Endothelial cell of umbilical vein (primary cell): ENCODE results near the gene UBE2H. TPM values are rescaled to one million over a fixed set of nuclear protein-coding genes. Genes with fewer than 3 reads are reported as not detected.

Experiments
- BruUV-seq: library from RNA; stranded (reverse); fragments of 400-500 nt; replicated peaks from 2 replicates; lab custom pipeline; 2021; lab: Mats Ljungman, UMichigan
- CTCF ChIA-PET: fragments of 300-600, 350-600 bp; sonication (Branson Sonifier 250); formaldehyde crosslinking; loops from one replicate; lab custom pipeline; 2021; ENCODE audit warnings: antibody characterized with exemption, inconsistent platforms; lab: Charles Lee
- POLR2A ChIA-PET: fragments of 300-600, 350-600 bp; sonication (Branson Sonifier 250); formaldehyde crosslinking; loops from one replicate; lab custom pipeline; 2021; ENCODE audit warnings: antibody characterized with exemption, inconsistent platforms; lab: Charles Lee
- DNase-seq: peaks from one replicate; pipeline ENCODE4 v3.0.0-alpha.2; 2011; ENCODE audit warnings: low read depth, low spot score
- FAIRE-seq: peaks from 2 replicates; lab custom pipeline; 2011; peaks lifted over from hg19 to GRCh38; lab: Jason Lieb, UNC
- H2AFZ ChIP-seq: 2 replicates; pipeline ENCODE4 v1.6.0; 2012; ENCODE audit warnings: low read depth, low read length, control low read depth, inconsistent platforms
- H3K27ac ChIP-seq: 2 replicates; pipeline ENCODE4 v1.5.1; 2011; ENCODE audit warnings: low read depth, mild to moderate bottlenecking, control low read depth, low read length, moderate library complexity; ENCODE audit not compliant: insufficient read depth
- H3K27me3 ChIP-seq, 2 experiments: 2 replicates each; pipeline versions ENCODE4 v1.6.0 to v1.6.1; 2011; ENCODE audit warnings: low read length in 2 of 2, mixed read lengths in 1 of 2; ENCODE audit not compliant: control insufficient read depth in 2 of 2, insufficient read depth in 2 of 2
- H3K36me3 ChIP-seq, 2 experiments: 2 replicates in 1 of 2; 3 replicates in 1 of 2; pipeline ENCODE4 v1.5.1; 2011; ENCODE audit warnings: low read length in 2 of 2, mild to moderate bottlenecking in 1 of 2, moderate library complexity in 1 of 2; ENCODE audit not compliant: control insufficient read depth in 2 of 2, insufficient read depth in 2 of 2; ENCODE audit errors: extremely low read depth in 1 of 2
- H3K4me1 ChIP-seq: 3 replicates; pipeline ENCODE4 v1.5.1; 2011; ENCODE audit warnings: mild to moderate bottlenecking, low read length; ENCODE audit not compliant: control insufficient read depth, insufficient read depth; ENCODE audit errors: extremely low read depth
- H3K4me2 ChIP-seq: 2 replicates; pipeline ENCODE4 v1.6.1; 2011; ENCODE audit warnings: low read length, control low read depth, mixed read lengths; ENCODE audit not compliant: insufficient read depth
- H3K4me3 ChIP-seq, 3 experiments: fragments of 200-600 bp in 1 of 3; sonication (generic), shearing (Covaris generic) in 1 of 3; replicated peaks in 1 of 3; 2 replicates each; pipeline ENCODE4 v1.5.1; 2011 to 2016; ENCODE audit warnings: control low read depth in 3 of 3, low read length in 3 of 3, mild to moderate bottlenecking in 2 of 3, inconsistent platforms in 1 of 3, low read depth in 1 of 3, moderate library complexity in 1 of 3; ENCODE audit not compliant: insufficient read depth in 1 of 3
- H3K79me2 ChIP-seq: 2 replicates; pipeline ENCODE4 v1.6.0; 2012; ENCODE audit warnings: low read length, inconsistent platforms; ENCODE audit not compliant: control insufficient read depth, insufficient read depth
- H3K9ac ChIP-seq: replicated peaks from 2 replicates; pipeline ENCODE3; 2011; ENCODE audit warnings: low read length, control low read depth; ENCODE audit not compliant: insufficient read depth; ENCODE audit errors: extremely low read depth
- H3K9me1 ChIP-seq: replicated peaks from 3 replicates; pipeline ENCODE4 v1.6.0; 2011; ENCODE audit warnings: mild to moderate bottlenecking, low read length; ENCODE audit not compliant: control insufficient read depth, insufficient read depth; ENCODE audit errors: extremely low read depth
- H3K9me3 ChIP-seq: replicated peaks from 2 replicates; pipeline ENCODE4 v1.5.1; 2012; ENCODE audit warnings: low read length, inconsistent platforms; ENCODE audit not compliant: control insufficient read depth, insufficient read depth
- H4K20me1 ChIP-seq: replicated peaks from 2 replicates; pipeline ENCODE3; 2011; ENCODE audit warnings: mild to moderate bottlenecking, low read length; ENCODE audit not compliant: control insufficient read depth, insufficient read depth; ENCODE audit errors: extremely low read depth
- FOS ChIP-seq: IDR thresholded peaks from 2 replicates; pipeline ENCODE4 v1.6.1; 2011; ENCODE audit warnings: mild to moderate bottlenecking, low read length, moderate library complexity, borderline replicate concordance; ENCODE audit not compliant: insufficient read depth
- GATA2 ChIP-seq: IDR thresholded peaks from 2 replicates; pipeline ENCODE4 v1.7.0; 2011; ENCODE audit warnings: low read depth, mild to moderate bottlenecking, moderate library complexity, mixed read lengths, low read length; ENCODE audit not compliant: insufficient read length, insufficient read depth
- MYC ChIP-seq: IDR thresholded peaks from one replicate; pipeline ENCODE4 v1.6.1; 2011; ENCODE audit warnings: mild to moderate bottlenecking, low read depth, low read length
- POLR2AphosphoS5 ChIP-seq: IDR thresholded peaks from 2 replicates; pipeline ENCODE4 v1.6.1; 2012; ENCODE audit warnings: low read depth, mild to moderate bottlenecking, control low read depth, low read length, moderate library complexity; ENCODE audit not compliant: insufficient read depth
- dilution Hi-C: fragments of 300-500 bp; cut with MboI; formaldehyde crosslinking; loops from one replicate; pipeline ENCODE4 v1.15.0; 2019; ENCODE audit warnings: low sequenced_read_pairs; ENCODE audit not compliant: extremely low pct_ligation_motif_present
- intact Hi-C: fragments of 100-400 bp; cut with micrococcal nuclease; formaldehyde crosslinking; loops from one replicate; pipeline ENCODE4 v1.10.0; 2022
- polyA plus RNA-seq, 4 experiments: library from polyadenylated mRNA; depleted of rRNA in 3 of 4; stranded (reverse) in 3 of 4; unstranded in 1 of 4; fragments of >200 nt; gene quantifications; 2 replicates each; pipeline versions ENCODE4 v1.2.1 to v1.2.3, GENCODE V29; 2011 to 2012; ENCODE audit warnings: missing spikeins in 1 of 4
- total RNA-seq: library from RNA; stranded (reverse); gene quantifications from 2 replicates; pipeline ENCODE4 v1.2.3, GENCODE V29; 2021
- TF ChIP-seq, protein P1 (sequence below): IDR thresholded peaks from 2 replicates; pipeline ENCODE4 v1.6.1; 2011; ENCODE audit not compliant: insufficient read depth, insufficient read length
- TF ChIP-seq, protein P2 (sequence below), 2 donors: IDR thresholded peaks; 1 replicate in 1 of 2; 2 replicates in 1 of 2; pipeline ENCODE4 v1.5.1; 2011; ENCODE audit warnings: low read length in 2 of 2, mild to moderate bottlenecking in 2 of 2, moderate library complexity in 2 of 2, control low read depth in 1 of 2, inconsistent platforms in 1 of 2, low read depth in 1 of 2; ENCODE audit not compliant: insufficient read depth in 1 of 2; ENCODE audit errors: extremely low read depth in 1 of 2

Gene UBE2H
- total and polyA plus RNA-seq, 2 donors (not counting 3 experiments of a cell fraction or from before 2014, with no cell fraction given), result 51.7 to 90.1 TPM

GRCh38 chr7:129832701-129833227 is 120.0 kb downstream of the UBE2H start:
- no peaks in the 10 kb centered on the region for H3K79me2 ChIP-seq
- H3K36me3 ChIP-seq, result peaks cover 3 to 29% of the 10 kb centered on the region in 2 experiments
- ChIA-PET CTCF (no interaction called here), POLR2A (no interaction called here)
- H3K27me3 ChIP-seq, result no peaks in the 10 kb centered on the region
- TF ChIP-seq POLR2AphosphoS5 (no peak), FOS (no peak), GATA2 (no peak), MYC (no peak)
- TF ChIP-seq, protein P1, sequence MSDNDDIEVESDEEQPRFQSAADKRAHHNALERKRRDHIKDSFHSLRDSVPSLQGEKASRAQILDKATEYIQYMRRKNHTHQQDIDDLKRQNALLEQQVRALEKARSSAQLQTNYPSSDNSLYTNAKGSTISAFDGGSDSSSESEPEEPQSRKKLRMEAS, result no peak
- TF ChIP-seq, protein P2, sequence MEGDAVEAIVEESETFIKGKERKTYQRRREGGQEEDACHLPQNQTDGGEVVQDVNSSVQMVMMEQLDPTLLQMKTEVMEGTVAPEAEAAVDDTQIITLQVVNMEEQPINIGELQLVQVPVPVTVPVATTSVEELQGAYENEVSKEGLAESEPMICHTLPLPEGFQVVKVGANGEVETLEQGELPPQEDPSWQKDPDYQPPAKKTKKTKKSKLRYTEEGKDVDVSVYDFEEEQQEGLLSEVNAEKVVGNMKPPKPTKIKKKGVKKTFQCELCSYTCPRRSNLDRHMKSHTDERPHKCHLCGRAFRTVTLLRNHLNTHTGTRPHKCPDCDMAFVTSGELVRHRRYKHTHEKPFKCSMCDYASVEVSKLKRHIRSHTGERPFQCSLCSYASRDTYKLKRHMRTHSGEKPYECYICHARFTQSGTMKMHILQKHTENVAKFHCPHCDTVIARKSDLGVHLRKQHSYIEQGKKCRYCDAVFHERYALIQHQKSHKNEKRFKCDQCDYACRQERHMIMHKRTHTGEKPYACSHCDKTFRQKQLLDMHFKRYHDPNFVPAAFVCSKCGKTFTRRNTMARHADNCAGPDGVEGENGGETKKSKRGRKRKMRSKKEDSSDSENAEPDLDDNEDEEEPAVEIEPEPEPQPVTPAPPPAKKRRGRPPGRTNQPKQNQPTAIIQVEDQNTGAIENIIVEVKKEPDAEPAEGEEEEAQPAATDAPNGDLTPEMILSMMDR (IDR thresholded peaks at IDR 0.05; ENCODE audit: extremely low read depth in 1 of 2, insufficient read depth in 1 of 2, low read depth in 1 of 2, low read length in 2 of 2), result no peak
- no peaks in the 10 kb centered on the region for H3K9me3 ChIP-seq
- intact Hi-C loops, result no loop called here
- dilution Hi-C loops, result no loop called here
- H2AFZ ChIP-seq, result no peak overlapping the region
- H3K27ac ChIP-seq, result no peak overlapping the region
- DNase-seq (no peak), FAIRE-seq (no peak)
- H3K4me3 ChIP-seq, result no peak overlapping the region
- no peaks in the 10 kb centered on the region for H3K9me1 ChIP-seq
- H3K9ac ChIP-seq, result no peak overlapping the region
- no peak overlapping the region for H3K4me2 ChIP-seq
- H3K4me1 ChIP-seq, result peaks cover 2% of the 10 kb centered on the region
- no peaks in the 10 kb centered on the region for H4K20me1 ChIP-seq
- no TSS peak for BruUV-seq
